Liver (tissue), 9 donors: ENCODE results near the gene ANGPTL4. TPM values are rescaled to one million over a fixed set of nuclear protein-coding genes. Genes with fewer than 3 reads are reported as not detected.
A peak's percentile ranks its signal among the peaks of the same experiment; 100 is the strongest.

Source experiments
- DNase-seq: peaks from one replicate; pipeline ENCODE4 v3.0.0-alpha.2; 2017; ENCODE audit warnings: low spot score
- H3K27ac ChIP-seq, 2 donors: one replicate each; pipeline ENCODE4 v1.7.0; 2013; ENCODE audit warnings: inconsistent platforms in 2 of 2, low read length in 2 of 2, control low read depth in 1 of 2, low read depth in 1 of 2, mild to moderate bottlenecking in 1 of 2
- H3K27me3 ChIP-seq, 4 donors: one replicate each; pipeline versions ENCODE4 v1.6.1 to v1.7.0; 2013; ENCODE audit warnings: low read length in 3 of 4, inconsistent platforms in 1 of 4, mild to moderate bottlenecking in 1 of 4, moderate library complexity in 1 of 4; ENCODE audit not compliant: control insufficient read depth in 4 of 4, insufficient read depth in 4 of 4
- H3K36me3 ChIP-seq, 4 donors: one replicate each; pipeline versions ENCODE4 v1.6.1 to v1.7.0; 2013; ENCODE audit warnings: low read length in 3 of 4, mild to moderate bottlenecking in 3 of 4, low read depth in 1 of 4, moderate library complexity in 1 of 4; ENCODE audit not compliant: control insufficient read depth in 4 of 4, insufficient read depth in 3 of 4
- H3K4me1 ChIP-seq, 4 donors: one replicate each; pipeline versions ENCODE4 v1.6.1 to v1.7.0; 2013; ENCODE audit warnings: low read length in 3 of 4, mild to moderate bottlenecking in 3 of 4, moderate library complexity in 1 of 4; ENCODE audit not compliant: control insufficient read depth in 4 of 4, insufficient read depth in 4 of 4
- H3K4me3 ChIP-seq, 3 donors: one replicate each; pipeline versions ENCODE4 v1.6.1 to v1.7.0; 2013; ENCODE audit warnings: low read length in 3 of 3, control low read depth in 1 of 3, low read depth in 1 of 3, mild to moderate bottlenecking in 1 of 3
- H3K9ac ChIP-seq, 2 donors: one replicate each; pipeline ENCODE4 v1.7.0; 2013; ENCODE audit warnings: low read length in 2 of 2, mild to moderate bottlenecking in 2 of 2, moderate library complexity in 2 of 2, control low read depth in 1 of 2, low read depth in 1 of 2
- H3K9me3 ChIP-seq, 4 donors: one replicate each; pipeline versions ENCODE4 v1.6.1 to v1.7.0; 2013; ENCODE audit warnings: low read length in 3 of 4; ENCODE audit not compliant: control insufficient read depth in 4 of 4
- EGR1 ChIP-seq, 2 donors: IDR thresholded peaks; 2 replicates each; pipeline ENCODE4 v1.6.1; 2016 to 2018; ENCODE audit warnings: antibody characterized with exemption in 2 of 2, low read depth in 2 of 2
- FOXA1 ChIP-seq: IDR thresholded peaks from 2 replicates; pipeline ENCODE4 v1.6.1; 2016; ENCODE audit warnings: antibody characterized with exemption
- FOXA2 ChIP-seq: IDR thresholded peaks from 2 replicates; pipeline ENCODE4 v1.6.1; 2016; ENCODE audit warnings: antibody characterized with exemption
- GABPA ChIP-seq, 2 donors: IDR thresholded peaks in 1 of 2; conservative IDR thresholded peaks in 1 of 2; 2 replicates each; pipeline ENCODE4 v1.6.1; 2016; ENCODE audit warnings: antibody characterized with exemption in 2 of 2, mild to moderate bottlenecking in 1 of 2, moderate library complexity in 1 of 2
- HNF4A ChIP-seq, 2 donors: conservative IDR thresholded peaks; 2 replicates each; pipeline ENCODE4 v1.6.1; 2016; ENCODE audit warnings: antibody characterized with exemption in 2 of 2, mild to moderate bottlenecking in 2 of 2
- HNF4G ChIP-seq: IDR thresholded peaks from 2 replicates; pipeline ENCODE4 v1.6.1; 2016; ENCODE audit warnings: antibody characterized with exemption
- JUND ChIP-seq, 2 donors: IDR thresholded peaks; 2 replicates each; pipeline ENCODE4 v1.6.1; 2016; ENCODE audit warnings: antibody characterized with exemption in 2 of 2
- NR2F2 ChIP-seq: IDR thresholded peaks from 2 replicates; pipeline ENCODE4 v1.6.1; 2016; ENCODE audit warnings: antibody characterized with exemption
- RAD21 ChIP-seq, 2 donors: IDR thresholded peaks; 2 replicates each; pipeline ENCODE4 v1.6.1; 2016; ENCODE audit warnings: antibody characterized with exemption in 2 of 2, mild to moderate bottlenecking in 2 of 2
- RXRA ChIP-seq, 2 donors: IDR thresholded peaks; 2 replicates each; pipeline ENCODE4 v1.6.1; 2017 to 2018; ENCODE audit warnings: antibody characterized with exemption in 2 of 2, mild to moderate bottlenecking in 1 of 2
- SP1 ChIP-seq: IDR thresholded peaks from 2 replicates; pipeline ENCODE4 v1.6.1; 2018; ENCODE audit warnings: antibody characterized with exemption, mild to moderate bottlenecking
- TAF1 ChIP-seq: conservative IDR thresholded peaks from 2 replicates; pipeline ENCODE4 v1.6.1; 2016; ENCODE audit warnings: antibody characterized with exemption, mild to moderate bottlenecking
- YY1 ChIP-seq: IDR thresholded peaks from 2 replicates; pipeline ENCODE4 v1.6.1; 2016; ENCODE audit warnings: antibody characterized with exemption, mild to moderate bottlenecking
- WGBS: extraction: QIAGEN DNeasy Blood & Tissue Kit; methylation state at CpG from one replicate; pipeline ENCODE4 v1.1.7; 2013; 5-methylcytosine and 5-hydroxymethylcytosine counted together
- polyA plus RNA-seq, 2 donors: library from polyadenylated mRNA; stranded (reverse) in 1 of 2; unstranded in 1 of 2; fragments of 200-250 nt in 1 of 2; fragments of >200 nt in 1 of 2; fragmentation: Nextera tagmentation in 1 of 2; extraction: Ambion mirVana in 1 of 2; gene quantifications; one replicate each; pipeline versions ENCODE4 v1.2.1 to v1.2.3, GENCODE V29; 2013 to 2015
- total RNA-seq, 2 donors: library from RNA; depleted of rRNA; stranded (reverse); fragments of >200 nt; gene quantifications; one replicate each; pipeline ENCODE4 v1.2.3, GENCODE V29; 2014
- TF ChIP-seq, protein P1 (sequence below): IDR thresholded peaks from 2 replicates; pipeline ENCODE4 v1.6.1; 2016; ENCODE audit warnings: antibody characterized with exemption
- TF ChIP-seq, protein P2 (sequence below): IDR thresholded peaks from 2 replicates; pipeline ENCODE4 v1.6.1; 2016; ENCODE audit warnings: antibody characterized with exemption, mild to moderate bottlenecking
- TF ChIP-seq, protein P3 (sequence below): fragments of 150-350 bp; IDR thresholded peaks from 2 replicates; pipeline ENCODE4 v1.5.1; 2017; ENCODE audit warnings: improper control_type of control experiment, low read depth, low read length; ENCODE audit not compliant: missing input control
- TF ChIP-seq, protein P4 (sequence below): IDR thresholded peaks from 2 replicates; pipeline ENCODE4 v1.6.1; 2016; ENCODE audit warnings: antibody characterized with exemption
- TF ChIP-seq, protein P5 (sequence below): IDR thresholded peaks from 2 replicates; pipeline ENCODE4 v1.6.1; 2016; ENCODE audit warnings: antibody characterized with exemption
- donor health status: healthy.
- donor health status: healthy.
- donor health status: healthy.
- donor health status: healthy.
- donor health status: healthy.

The ANGPTL4 gene
- total and polyA plus RNA-seq, 4 donors = 0.65 to 144 (median 71.6) TPM

DNA sequence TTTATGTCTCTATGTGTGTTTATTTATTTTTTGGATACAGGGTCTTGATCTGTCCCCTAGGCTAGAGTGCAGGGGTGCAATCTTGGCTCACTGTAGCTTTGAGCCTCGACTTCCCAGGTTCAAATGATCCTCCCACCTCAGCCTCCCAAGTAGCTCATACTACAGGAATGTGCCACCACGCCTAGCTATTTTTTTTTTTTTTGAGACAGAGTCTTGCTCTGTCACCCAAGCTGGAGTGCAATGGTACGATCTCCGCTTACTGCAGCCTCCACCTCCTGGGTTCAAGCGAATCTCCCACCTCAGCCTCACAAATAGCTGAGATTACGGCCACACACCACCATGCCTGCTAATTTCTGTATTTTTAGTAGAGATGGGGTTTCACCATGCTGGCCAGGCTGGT lies 5.0 kb upstream of the ANGPTL4 start:
- DNase-seq = no peak
- no peak for TF ChIP-seq GABPA (IDR thresholded peaks at IDR 0.05 in 1 of 2, conservative IDR thresholded peaks at IDR 0.05 in 1 of 2)
- TF ChIP-seq, protein P1, sequence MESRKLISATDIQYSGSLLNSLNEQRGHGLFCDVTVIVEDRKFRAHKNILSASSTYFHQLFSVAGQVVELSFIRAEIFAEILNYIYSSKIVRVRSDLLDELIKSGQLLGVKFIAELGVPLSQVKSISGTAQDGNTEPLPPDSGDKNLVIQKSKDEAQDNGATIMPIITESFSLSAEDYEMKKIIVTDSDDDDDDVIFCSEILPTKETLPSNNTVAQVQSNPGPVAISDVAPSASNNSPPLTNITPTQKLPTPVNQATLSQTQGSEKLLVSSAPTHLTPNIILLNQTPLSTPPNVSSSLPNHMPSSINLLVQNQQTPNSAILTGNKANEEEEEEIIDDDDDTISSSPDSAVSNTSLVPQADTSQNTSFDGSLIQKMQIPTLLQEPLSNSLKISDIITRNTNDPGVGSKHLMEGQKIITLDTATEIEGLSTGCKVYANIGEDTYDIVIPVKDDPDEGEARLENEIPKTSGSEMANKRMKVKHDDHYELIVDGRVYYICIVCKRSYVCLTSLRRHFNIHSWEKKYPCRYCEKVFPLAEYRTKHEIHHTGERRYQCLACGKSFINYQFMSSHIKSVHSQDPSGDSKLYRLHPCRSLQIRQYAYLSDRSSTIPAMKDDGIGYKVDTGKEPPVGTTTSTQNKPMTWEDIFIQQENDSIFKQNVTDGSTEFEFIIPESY = no peak
- no peak for TF ChIP-seq FOXA2
- no peak for TF ChIP-seq HNF4G
- TF ChIP-seq NR2F2 = no peak
- TF ChIP-seq EGR1 (IDR thresholded peaks at IDR 0.05; ENCODE audit: low read depth in 2 of 2) = no peak
- TF ChIP-seq YY1 = no peak
- no peak for TF ChIP-seq TAF1
- no peak for TF ChIP-seq RXRA (IDR thresholded peaks at IDR 0.05)
- TF ChIP-seq, protein P2, sequence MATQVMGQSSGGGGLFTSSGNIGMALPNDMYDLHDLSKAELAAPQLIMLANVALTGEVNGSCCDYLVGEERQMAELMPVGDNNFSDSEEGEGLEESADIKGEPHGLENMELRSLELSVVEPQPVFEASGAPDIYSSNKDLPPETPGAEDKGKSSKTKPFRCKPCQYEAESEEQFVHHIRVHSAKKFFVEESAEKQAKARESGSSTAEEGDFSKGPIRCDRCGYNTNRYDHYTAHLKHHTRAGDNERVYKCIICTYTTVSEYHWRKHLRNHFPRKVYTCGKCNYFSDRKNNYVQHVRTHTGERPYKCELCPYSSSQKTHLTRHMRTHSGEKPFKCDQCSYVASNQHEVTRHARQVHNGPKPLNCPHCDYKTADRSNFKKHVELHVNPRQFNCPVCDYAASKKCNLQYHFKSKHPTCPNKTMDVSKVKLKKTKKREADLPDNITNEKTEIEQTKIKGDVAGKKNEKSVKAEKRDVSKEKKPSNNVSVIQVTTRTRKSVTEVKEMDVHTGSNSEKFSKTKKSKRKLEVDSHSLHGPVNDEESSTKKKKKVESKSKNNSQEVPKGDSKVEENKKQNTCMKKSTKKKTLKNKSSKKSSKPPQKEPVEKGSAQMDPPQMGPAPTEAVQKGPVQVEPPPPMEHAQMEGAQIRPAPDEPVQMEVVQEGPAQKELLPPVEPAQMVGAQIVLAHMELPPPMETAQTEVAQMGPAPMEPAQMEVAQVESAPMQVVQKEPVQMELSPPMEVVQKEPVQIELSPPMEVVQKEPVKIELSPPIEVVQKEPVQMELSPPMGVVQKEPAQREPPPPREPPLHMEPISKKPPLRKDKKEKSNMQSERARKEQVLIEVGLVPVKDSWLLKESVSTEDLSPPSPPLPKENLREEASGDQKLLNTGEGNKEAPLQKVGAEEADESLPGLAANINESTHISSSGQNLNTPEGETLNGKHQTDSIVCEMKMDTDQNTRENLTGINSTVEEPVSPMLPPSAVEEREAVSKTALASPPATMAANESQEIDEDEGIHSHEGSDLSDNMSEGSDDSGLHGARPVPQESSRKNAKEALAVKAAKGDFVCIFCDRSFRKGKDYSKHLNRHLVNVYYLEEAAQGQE = no peak
- TF ChIP-seq, protein P3, sequence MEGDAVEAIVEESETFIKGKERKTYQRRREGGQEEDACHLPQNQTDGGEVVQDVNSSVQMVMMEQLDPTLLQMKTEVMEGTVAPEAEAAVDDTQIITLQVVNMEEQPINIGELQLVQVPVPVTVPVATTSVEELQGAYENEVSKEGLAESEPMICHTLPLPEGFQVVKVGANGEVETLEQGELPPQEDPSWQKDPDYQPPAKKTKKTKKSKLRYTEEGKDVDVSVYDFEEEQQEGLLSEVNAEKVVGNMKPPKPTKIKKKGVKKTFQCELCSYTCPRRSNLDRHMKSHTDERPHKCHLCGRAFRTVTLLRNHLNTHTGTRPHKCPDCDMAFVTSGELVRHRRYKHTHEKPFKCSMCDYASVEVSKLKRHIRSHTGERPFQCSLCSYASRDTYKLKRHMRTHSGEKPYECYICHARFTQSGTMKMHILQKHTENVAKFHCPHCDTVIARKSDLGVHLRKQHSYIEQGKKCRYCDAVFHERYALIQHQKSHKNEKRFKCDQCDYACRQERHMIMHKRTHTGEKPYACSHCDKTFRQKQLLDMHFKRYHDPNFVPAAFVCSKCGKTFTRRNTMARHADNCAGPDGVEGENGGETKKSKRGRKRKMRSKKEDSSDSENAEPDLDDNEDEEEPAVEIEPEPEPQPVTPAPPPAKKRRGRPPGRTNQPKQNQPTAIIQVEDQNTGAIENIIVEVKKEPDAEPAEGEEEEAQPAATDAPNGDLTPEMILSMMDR = no peak
- TF ChIP-seq, protein P4, sequence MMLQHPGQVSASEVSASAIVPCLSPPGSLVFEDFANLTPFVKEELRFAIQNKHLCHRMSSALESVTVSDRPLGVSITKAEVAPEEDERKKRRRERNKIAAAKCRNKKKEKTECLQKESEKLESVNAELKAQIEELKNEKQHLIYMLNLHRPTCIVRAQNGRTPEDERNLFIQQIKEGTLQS = no peak
- TF ChIP-seq HNF4A (conservative IDR thresholded peaks at IDR 0.05) = no peak
- TF ChIP-seq SP1 = no peak
- TF ChIP-seq RAD21 (IDR thresholded peaks at IDR 0.05) = no peak
- 95% methylated on average over 6 of the region's 6 CpGs for WGBS
- H3K4me1 ChIP-seq = peaks cover 8 to 45% (median 19%) of the 10 kb centered on the region in 4 donors
- H3K4me3 ChIP-seq = no peak overlapping the region
- H3K27me3 ChIP-seq = no peaks in the 10 kb centered on the region
- no peak overlapping the region for H3K27ac ChIP-seq
- H3K9ac ChIP-seq = no peak overlapping the region
- H3K36me3 ChIP-seq = no peaks in the 10 kb centered on the region
- H3K9me3 ChIP-seq = no peaks in the 10 kb centered on the region

DNA sequence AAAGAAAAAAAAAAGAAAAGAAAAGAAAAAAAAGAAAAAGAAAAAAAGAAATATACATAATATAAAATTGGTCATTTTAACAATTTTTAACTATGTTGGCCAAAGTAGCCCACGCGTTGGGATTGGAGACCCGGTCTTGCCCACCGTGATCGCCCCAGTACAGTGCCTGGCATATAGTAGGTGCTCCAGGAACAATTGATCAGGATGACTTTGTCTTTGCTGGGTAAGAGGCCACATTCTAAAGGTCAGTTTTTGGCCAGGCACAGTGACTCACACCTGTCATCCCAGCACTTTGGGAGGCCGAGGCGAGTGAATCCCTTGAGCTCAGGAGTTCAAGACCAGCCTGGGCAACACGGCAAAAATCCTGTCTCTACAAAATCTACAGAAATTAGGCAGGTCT lies 3.8 kb upstream of the ANGPTL4 start:
- H3K9me3 ChIP-seq = no peaks in the 10 kb centered on the region
- no peak overlapping the region for H3K4me3 ChIP-seq
- H3K9ac ChIP-seq = no peak overlapping the region
- H3K27ac ChIP-seq = peak overlapping the region; percentile 57
- H3K4me1 ChIP-seq = peaks cover 8 to 41% (median 21%) of the 10 kb centered on the region in 4 donors
- DNase-seq = no peak
- no peaks in the 10 kb centered on the region for H3K36me3 ChIP-seq
- H3K27me3 ChIP-seq = no peaks in the 10 kb centered on the region
- WGBS = 56% methylated on average over 8 of the region's 8 CpGs
- TF ChIP-seq, protein P4 = no peak
- TF ChIP-seq, protein P2 = no peak
- TF ChIP-seq YY1 (no peak), GABPA (IDR thresholded peaks at IDR 0.05 in 1 of 2, conservative IDR thresholded peaks at IDR 0.05 in 1 of 2) (no peak), FOXA1 (no peak), NR2F2 (no peak), JUND (IDR thresholded peaks at IDR 0.05) (peak; percentile 67 to 81), HNF4A (conservative IDR thresholded peaks at IDR 0.05) (peak; percentile 72 to 79), HNF4G (no peak), EGR1 (IDR thresholded peaks at IDR 0.05; ENCODE audit: low read depth in 2 of 2) (no peak), TAF1 (no peak)
- TF ChIP-seq, protein P5, sequence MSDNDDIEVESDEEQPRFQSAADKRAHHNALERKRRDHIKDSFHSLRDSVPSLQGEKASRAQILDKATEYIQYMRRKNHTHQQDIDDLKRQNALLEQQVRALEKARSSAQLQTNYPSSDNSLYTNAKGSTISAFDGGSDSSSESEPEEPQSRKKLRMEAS = no peak
- TF ChIP-seq, protein P1 = no peak
